ENCODE results near the gene ZNF853. TPM values are rescaled to one million over a fixed set of nuclear protein-coding genes. Genes with fewer than 3 reads are reported as not detected.
A peak's percentile ranks its signal among the peaks of the same experiment; 100 is the strongest.

ZNF853 gene
- total RNA-seq, 2 donors from 2014 or later = 12.7 to 31.4 TPM

GRCh38 chr7:6588566-6588965 lies 26.8 kb upstream of the ZNF853 start:
- DNase-seq (ENCODE audit: low spot score) (no peak), ATAC-seq (ENCODE audit: insufficient number of reproducible peaks, low FRiP score, low read depth) (no peak)
- Histone ChIP-seq H3K9me3 (no peaks in the 10 kb centered on the region), H3K36me3 (peaks cover 26% of the 10 kb centered on the region), H3K4me1 (ENCODE audit: control insufficient read depth in 1 of 2, low read depth in 2 of 2) (peaks cover 11 to 24% of the 10 kb centered on the region in 2 donors), H3K27me3 (replicated peaks; ENCODE audit: insufficient read depth) (no peaks in the 10 kb centered on the region), H3K4me3 (no peak overlapping the region), H3K27ac (no peak overlapping the region)
- no peak for TF ChIP-seq CTCF (IDR thresholded peaks at IDR 0.05)

GRCh38 chr7:6589151-6589828 lies 26.1 kb upstream of the ZNF853 start:
- ATAC-seq (ENCODE audit: insufficient number of reproducible peaks, low FRiP score, low read depth) = no peak
- no peaks in the 10 kb centered on the region for H3K9me3 ChIP-seq
- no peaks in the 10 kb centered on the region for H3K27me3 ChIP-seq (replicated peaks; ENCODE audit: insufficient read depth)
- peak overlapping the region; percentile 95 for H3K4me3 ChIP-seq
- TF ChIP-seq CTCF (IDR thresholded peaks at IDR 0.05) = no peak
- H3K27ac ChIP-seq = peak overlapping the region in 1 of 2 donors; percentile 44
- peaks cover 33% of the 10 kb centered on the region for H3K36me3 ChIP-seq
- peaks cover 11 to 24% of the 10 kb centered on the region in 2 donors for H3K4me1 ChIP-seq (ENCODE audit: control insufficient read depth in 1 of 2, low read depth in 2 of 2)
- no peak for DNase-seq (ENCODE audit: low spot score)

- Histone ChIP-seq H3K9me3 (no peaks in the 10 kb centered on the region), H3K4me1 (ENCODE audit: control insufficient read depth in 1 of 2, low read depth in 2 of 2) (peaks cover 11 to 24% of the 10 kb centered on the region in 2 donors), H3K27ac (peak within 1 kb of the TSS; percentile 81 to 82), H3K27me3 (replicated peaks; ENCODE audit: insufficient read depth) (no peaks in the 10 kb centered on the region), H3K4me3 (peak within 1 kb of the TSS; percentile 95), H3K36me3 (peaks cover 34% of the 10 kb centered on the region)
- ATAC-seq (ENCODE audit: insufficient number of reproducible peaks, low FRiP score, low read depth) (peak; percentile 91), DNase-seq (ENCODE audit: low spot score) (no peak)
- TF ChIP-seq CTCF (IDR thresholded peaks at IDR 0.05) = peak; percentile 63
These were observed 25.4 kb upstream of the ZNF853 start, which contains the start of gene INTS15 for GRCh38 chr7:6589829-6590644. TSS of gene INTS15 (plus strand) at chr7:6590021. CDS start at chr7:6590284, 263 bp downstream.

- DNase-seq (ENCODE audit: low spot score) = no peak
- H3K27me3 ChIP-seq (replicated peaks; ENCODE audit: insufficient read depth) = no peaks in the 10 kb centered on the region
- ATAC-seq (ENCODE audit: insufficient number of reproducible peaks, low FRiP score, low read depth) = no peak
- H3K27ac ChIP-seq = peak overlapping the region; percentile 81 to 82
- peaks cover 11 to 24% of the 10 kb centered on the region in 2 donors for H3K4me1 ChIP-seq (ENCODE audit: control insufficient read depth in 1 of 2, low read depth in 2 of 2)
- peak overlapping the region; percentile 95 for H3K4me3 ChIP-seq
- no peaks in the 10 kb centered on the region for H3K9me3 ChIP-seq
- no peak for TF ChIP-seq CTCF (IDR thresholded peaks at IDR 0.05)
- peaks cover 39% of the 10 kb centered on the region for H3K36me3 ChIP-seq
These were observed 24.7 kb upstream of the ZNF853 start for GRCh38 chr7:6590645-6591110.

- H3K9me3 ChIP-seq = no peaks in the 10 kb centered on the region
- no peak for DNase-seq (ENCODE audit: low spot score)
- H3K4me1 ChIP-seq (ENCODE audit: control insufficient read depth in 1 of 2, low read depth in 2 of 2) = no peaks in the 10 kb centered on the region
- H3K4me3 ChIP-seq = no peak overlapping the region
- H3K27me3 ChIP-seq (replicated peaks; ENCODE audit: insufficient read depth) = no peaks in the 10 kb centered on the region
- TF ChIP-seq CTCF (IDR thresholded peaks at IDR 0.05) = no peak
- H3K36me3 ChIP-seq = peaks cover 63% of the 10 kb centered on the region
- ATAC-seq (ENCODE audit: insufficient number of reproducible peaks, low FRiP score, low read depth) = no peak
- no peak overlapping the region for H3K27ac ChIP-seq
These were observed 15.3 kb upstream of the ZNF853 start for GRCh38 chr7:6600093-6600492.

Data from thoracic aorta (tissue), 2 donors.